CD4-positive, alpha-beta memory T cell (primary cell): ENCODE data around the gene ICAM2. TPM values are rescaled to one million over a fixed set of nuclear protein-coding genes. Genes with fewer than 3 reads are reported as not detected.

Experiments
- CTCF ChIA-PET: fragments of 350-600 bp; sonication (Branson Sonifier 250); formaldehyde crosslinking; loops from one replicate; lab custom pipeline; 2021; ENCODE audit warnings: inconsistent platforms; ENCODE audit not compliant: partially characterized antibody; lab: Charles Lee
- POLR2A ChIA-PET: fragments of 350-600 bp; sonication (Branson Sonifier 250); formaldehyde crosslinking; loops from one replicate; lab custom pipeline; 2021; ENCODE audit not compliant: partially characterized antibody; lab: Charles Lee
- DNase-seq, 5 donors: peaks; one replicate each; pipeline versions ENCODE4 v3.0.0 to v3.0.0-alpha.2; 2020 to 2022; ENCODE audit warnings: mixed read lengths in 1 of 5
- H3K27ac ChIP-seq: one replicate; pipeline ENCODE4 v1.7.0; 2013; ENCODE audit warnings: low read depth, low read length
- H3K27me3 ChIP-seq: 2 replicates; pipeline ENCODE4 v1.7.0; 2013; ENCODE audit warnings: mild to moderate bottlenecking, low read length, moderate library complexity; ENCODE audit not compliant: insufficient read depth
- H3K36me3 ChIP-seq: 2 replicates; pipeline ENCODE4 v1.7.0; 2013; ENCODE audit warnings: mild to moderate bottlenecking, low read length, moderate library complexity; ENCODE audit not compliant: insufficient read depth
- H3K4me1 ChIP-seq: 2 replicates; pipeline ENCODE4 v1.7.0; 2013; ENCODE audit warnings: mild to moderate bottlenecking, low read length, moderate library complexity; ENCODE audit not compliant: insufficient read depth
- H3K4me3 ChIP-seq, 2 donors: one replicate each; pipeline ENCODE4 v1.7.0; 2013; ENCODE audit warnings: low read length in 2 of 2, mild to moderate bottlenecking in 1 of 2
- H3K9me3 ChIP-seq, 2 donors: one replicate each; pipeline ENCODE4 v1.7.0; 2013; ENCODE audit warnings: low read length in 2 of 2, control low read depth in 1 of 2; ENCODE audit not compliant: control insufficient read depth in 1 of 2
- H3K27ac Mint-ChIP-seq, 7 donors: one replicate each; pipeline ENCODE4 v1.8.0; 2020 to 2021; ENCODE audit warnings: mixed read lengths in 7 of 7, mild to moderate bottlenecking in 6 of 7, inconsistent platforms in 3 of 7, moderate library complexity in 3 of 7
- H3K27me3 Mint-ChIP-seq, 2 donors: one replicate each; pipeline ENCODE4 v1.8.0; 2020 to 2021; ENCODE audit warnings: mixed read lengths in 2 of 2
- H3K36me3 Mint-ChIP-seq, 2 donors: one replicate each; pipeline ENCODE4 v1.8.0; 2020 to 2021; ENCODE audit warnings: mixed read lengths in 2 of 2, inconsistent platforms in 1 of 2, mild to moderate bottlenecking in 1 of 2
- H3K4me1 Mint-ChIP-seq, 4 donors: one replicate each; pipeline ENCODE4 v1.8.0; 2020 to 2021; ENCODE audit warnings: mixed read lengths in 4 of 4, mild to moderate bottlenecking in 1 of 4
- H3K4me3 Mint-ChIP-seq, 8 donors: one replicate each; pipeline ENCODE4 v1.8.0; 2020 to 2021; ENCODE audit warnings: mixed read lengths in 8 of 8, mild to moderate bottlenecking in 7 of 8, moderate library complexity in 6 of 8, inconsistent platforms in 3 of 8
- H3K9me3 Mint-ChIP-seq, 8 donors: one replicate each; pipeline ENCODE4 v1.8.0; 2020 to 2021; ENCODE audit warnings: mixed read lengths in 8 of 8, mild to moderate bottlenecking in 5 of 8, inconsistent platforms in 3 of 8, moderate library complexity in 1 of 8
- intact Hi-C: fragments of 100-400 bp; cut with micrococcal nuclease; formaldehyde crosslinking; loops from one replicate; pipeline ENCODE4 v1.15.1; 2023
- polyA plus RNA-seq, 2 donors: library from polyadenylated mRNA; unstranded; fragments of 300-500 nt; fragmentation: Illumina TruSeq; gene quantifications; one replicate each; pipeline ENCODE4 v1.2.3, GENCODE V29; 2021
- total RNA-seq, 2 experiments: library from RNA; stranded (reverse); gene quantifications; one replicate each; pipeline ENCODE4 v1.2.3, GENCODE V29; 2021

ICAM2 gene
- total and polyA plus RNA-seq, 4 experiments from 2014 or later, result 150 to 591 (median 285) TPM

GRCh38 chr17:64051153-64051552 is 30.7 kb upstream of the ICAM2 start:
- no peaks in the 10 kb centered on the region for H3K9me3 ChIP-seq
- peak overlapping the region; percentile 69 to 96 (median 91) for H3K27ac Mint-ChIP-seq
- peaks cover 85 to 86% of the 10 kb centered on the region in 2 donors for H3K36me3 Mint-ChIP-seq
- H3K4me1 ChIP-seq, result peaks cover 56% of the 10 kb centered on the region
- CTCF ChIA-PET, result interaction anchor here (0.6 to 6.7 kb wide), 12 partner anchors 9 to 626 kb away, joined by 3 to 110 read pairs (median 8); partner anchors contain the start of genes ERN1, GH1 and ICAM2
- peak overlapping the region; percentile 52 for H3K27ac ChIP-seq
- no peak overlapping the region for H3K4me3 ChIP-seq
- H3K36me3 ChIP-seq, result peaks cover 76% of the 10 kb centered on the region
- POLR2A ChIA-PET, result interaction anchor here (0.7 to 3.7 kb wide), 25 partner anchors 9 to 133 kb away, joined by 3 to 60 read pairs (median 6); partner anchors contain the start of genes ERN1, GH1 and ICAM2
- no peaks in the 10 kb centered on the region for H3K27me3 ChIP-seq
- peaks cover 35 to 76% (median 54%) of the 10 kb centered on the region in 4 donors for H3K4me1 Mint-ChIP-seq
- peaks cover 0 to 1% (median 0%) of the 10 kb centered on the region in 8 donors for H3K9me3 Mint-ChIP-seq
- intact Hi-C loops, result loop anchor here (1.0 to 2.0 kb wide), 4 partner anchors 16 to 79 kb away; partner anchors contain the start of gene ERN1
- H3K27me3 Mint-ChIP-seq, result no peaks in the 10 kb centered on the region
- peak; percentile 50 to 84 (median 73) for DNase-seq
- peak overlapping the region in 7 of 8 donors; percentile 37 to 78 (median 68) for H3K4me3 Mint-ChIP-seq

- no peak for DNase-seq
- Histone ChIP-seq H3K27me3 (no peaks in the 10 kb centered on the region), H3K4me3 (no peak overlapping the region), H3K9me3 (no peaks in the 10 kb centered on the region), H3K4me1 (peaks cover 50% of the 10 kb centered on the region), H3K36me3 (peaks cover 78% of the 10 kb centered on the region), H3K27ac (peak overlapping the region; percentile 45)
- Mint-ChIP-seq H3K4me1 (peaks cover 33 to 77% (median 46%) of the 10 kb centered on the region in 4 donors), H3K27me3 (no peaks in the 10 kb centered on the region), H3K4me3 (peak overlapping the region in 1 of 8 donors; percentile 32), H3K27ac (peak overlapping the region in 6 of 7 donors; percentile 37 to 94 (median 46)), H3K36me3 (peaks cover 89 to 91% of the 10 kb centered on the region in 2 donors), H3K9me3 (no peaks in the 10 kb centered on the region)
- ChIA-PET POLR2A (interaction anchor here (1.1 to 3.9 kb wide), 7 partner anchors 11 to 130 kb away, joined by 3 to 60 read pairs (median 23); partner anchors contain the start of genes ERN1 and ICAM2), CTCF (interaction anchor here (0.9 to 6.7 kb wide), 12 partner anchors 15 to 130 kb away, joined by 3 to 110 read pairs (median 7); partner anchors contain the start of genes ERN1 and GH1)
- intact Hi-C loops, result no loop called here
Observed at GRCh38 chr17:64048805-64049204, 28.4 kb upstream of the ICAM2 start.

GRCh38 chr17:64045176-64045575 is 24.7 kb upstream of the ICAM2 start:
- ChIA-PET POLR2A (interaction anchor here (0.7 to 3.9 kb wide), 2 partner anchors 37 to 101 kb away, joined by 3 to 23 read pairs; no protein-coding TSS in a partner anchor), CTCF (interaction anchor here (1.3 to 6.7 kb wide), 3 partner anchors 10 to 88 kb away, joined by 3 to 110 read pairs (median 22); no protein-coding TSS in a partner anchor)
- no peaks in the 10 kb centered on the region for H3K27me3 ChIP-seq
- H3K4me3 ChIP-seq, result no peak overlapping the region
- peaks cover 16 to 62% (median 28%) of the 10 kb centered on the region in 4 donors for H3K4me1 Mint-ChIP-seq
- H3K9me3 ChIP-seq, result no peaks in the 10 kb centered on the region
- no peaks in the 10 kb centered on the region for H3K9me3 Mint-ChIP-seq
- peaks cover 74% of the 10 kb centered on the region for H3K36me3 ChIP-seq
- H3K27ac ChIP-seq, result no peak overlapping the region
- H3K36me3 Mint-ChIP-seq, result peaks cover 80 to 84% of the 10 kb centered on the region in 2 donors
- H3K27ac Mint-ChIP-seq, result peak overlapping the region in 4 of 7 donors; percentile 10 to 72 (median 50)
- H3K4me1 ChIP-seq, result peaks cover 14% of the 10 kb centered on the region
- no peaks in the 10 kb centered on the region for H3K27me3 Mint-ChIP-seq
- intact Hi-C loops, result no loop called here
- H3K4me3 Mint-ChIP-seq, result no peak overlapping the region
- DNase-seq, result no peak

- DNase-seq, result no peak
- peaks cover 55% of the 10 kb centered on the region for H3K36me3 ChIP-seq
- intact Hi-C loops, result no loop called here
- peaks cover 8 to 50% (median 19%) of the 10 kb centered on the region in 4 donors for H3K4me1 Mint-ChIP-seq
- POLR2A ChIA-PET, result interaction anchor here (0.5 to 4.0 kb wide), 8 partner anchors 8 to 103 kb away, joined by 3 to 18 read pairs (median 4); partner anchors contain the start of genes ERN1 and ICAM2
- CTCF ChIA-PET, result interaction anchor here (0.8 to 3.0 kb wide), 9 partner anchors 8 to 125 kb away, joined by 3 to 28 read pairs (median 8); partner anchors contain the start of genes GH1 and ICAM2
- H3K4me1 ChIP-seq, result no peaks in the 10 kb centered on the region
- H3K9me3 ChIP-seq, result no peaks in the 10 kb centered on the region
- no peak overlapping the region for H3K27ac ChIP-seq
- no peak overlapping the region for H3K4me3 Mint-ChIP-seq
- H3K36me3 Mint-ChIP-seq, result peaks cover 70 to 81% of the 10 kb centered on the region in 2 donors
- H3K4me3 ChIP-seq, result no peak overlapping the region
- no peaks in the 10 kb centered on the region for H3K27me3 Mint-ChIP-seq
- no peaks in the 10 kb centered on the region for H3K9me3 Mint-ChIP-seq
- no peaks in the 10 kb centered on the region for H3K27me3 ChIP-seq
- peak overlapping the region in 4 of 7 donors; percentile 29 to 75 (median 48) for H3K27ac Mint-ChIP-seq
Observed at GRCh38 chr17:64042700-64043485, 22.5 kb upstream of the ICAM2 start.

GRCh38 chr17:64041912-64042311 is 21.5 kb upstream of the ICAM2 start:
- intact Hi-C loops, result no loop called here
- POLR2A ChIA-PET, result interaction anchor here (1.3 to 4.0 kb wide), 5 partner anchors 9 to 104 kb away, joined by 3 to 18 read pairs (median 6); partner anchors contain the start of gene ERN1
- Mint-ChIP-seq H3K4me1 (peaks cover 10 to 50% (median 19%) of the 10 kb centered on the region in 4 donors), H3K9me3 (no peaks in the 10 kb centered on the region), H3K4me3 (peak overlapping the region in 4 of 8 donors; percentile 7 to 50 (median 48)), H3K27ac (peak overlapping the region in 6 of 7 donors; percentile 53 to 95 (median 80)), H3K36me3 (peaks cover 61 to 78% of the 10 kb centered on the region in 2 donors), H3K27me3 (no peaks in the 10 kb centered on the region)
- no peak for DNase-seq
- Histone ChIP-seq H3K4me1 (no peaks in the 10 kb centered on the region), H3K27me3 (no peaks in the 10 kb centered on the region), H3K9me3 (no peaks in the 10 kb centered on the region), H3K36me3 (peaks cover 51% of the 10 kb centered on the region), H3K27ac (no peak overlapping the region), H3K4me3 (no peak overlapping the region)
- CTCF ChIA-PET, result interaction anchor here (0.8 to 3.0 kb wide), 8 partner anchors 9 to 124 kb away, joined by 3 to 28 read pairs (median 6); partner anchors contain the start of genes GH1 and ICAM2

- ChIA-PET CTCF (interaction anchor here (3.0 kb wide), 1 partner anchor 11 kb away, joined by 28 read pairs; no protein-coding TSS in a partner anchor), POLR2A (no interaction called here)
- no peak overlapping the region for H3K4me3 ChIP-seq
- Mint-ChIP-seq H3K27me3 (no peaks in the 10 kb centered on the region), H3K9me3 (peaks cover 0 to 1% (median 0%) of the 10 kb centered on the region in 8 donors), H3K36me3 (peaks cover 50 to 61% of the 10 kb centered on the region in 2 donors), H3K4me1 (peaks cover 10 to 40% (median 19%) of the 10 kb centered on the region in 4 donors), H3K27ac (peak overlapping the region in 2 of 7 donors; percentile 6 to 53), H3K4me3 (no peak overlapping the region)
- no peaks in the 10 kb centered on the region for H3K4me1 ChIP-seq
- intact Hi-C loops, result no loop called here
- no peaks in the 10 kb centered on the region for H3K27me3 ChIP-seq
- H3K36me3 ChIP-seq, result peaks cover 34% of the 10 kb centered on the region
- no peak overlapping the region for H3K27ac ChIP-seq
- no peaks in the 10 kb centered on the region for H3K9me3 ChIP-seq
- DNase-seq, result no peak
Observed at GRCh38 chr17:64040206-64040605, 19.8 kb upstream of the ICAM2 start.
